ENCODE results near the gene PHACTR3. TPM values are rescaled to one million over a fixed set of nuclear protein-coding genes. Genes with fewer than 3 reads are reported as not detected.
A peak's percentile ranks its signal among the peaks of the same experiment; 100 is the strongest.

Gene PHACTR3
- total RNA-seq, 1 donor from 2014 or later, result 22.3 TPM

- peaks cover 7% of the 10 kb centered on the region for H3K27me3 Mint-ChIP-seq (ENCODE audit: low read depth)
- TF ChIP-seq, protein P1, sequence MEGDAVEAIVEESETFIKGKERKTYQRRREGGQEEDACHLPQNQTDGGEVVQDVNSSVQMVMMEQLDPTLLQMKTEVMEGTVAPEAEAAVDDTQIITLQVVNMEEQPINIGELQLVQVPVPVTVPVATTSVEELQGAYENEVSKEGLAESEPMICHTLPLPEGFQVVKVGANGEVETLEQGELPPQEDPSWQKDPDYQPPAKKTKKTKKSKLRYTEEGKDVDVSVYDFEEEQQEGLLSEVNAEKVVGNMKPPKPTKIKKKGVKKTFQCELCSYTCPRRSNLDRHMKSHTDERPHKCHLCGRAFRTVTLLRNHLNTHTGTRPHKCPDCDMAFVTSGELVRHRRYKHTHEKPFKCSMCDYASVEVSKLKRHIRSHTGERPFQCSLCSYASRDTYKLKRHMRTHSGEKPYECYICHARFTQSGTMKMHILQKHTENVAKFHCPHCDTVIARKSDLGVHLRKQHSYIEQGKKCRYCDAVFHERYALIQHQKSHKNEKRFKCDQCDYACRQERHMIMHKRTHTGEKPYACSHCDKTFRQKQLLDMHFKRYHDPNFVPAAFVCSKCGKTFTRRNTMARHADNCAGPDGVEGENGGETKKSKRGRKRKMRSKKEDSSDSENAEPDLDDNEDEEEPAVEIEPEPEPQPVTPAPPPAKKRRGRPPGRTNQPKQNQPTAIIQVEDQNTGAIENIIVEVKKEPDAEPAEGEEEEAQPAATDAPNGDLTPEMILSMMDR (conservative IDR thresholded peaks at IDR 0.05), result no peak
- no peaks in the 10 kb centered on the region for H3K9me3 Mint-ChIP-seq
- no peaks in the 10 kb centered on the region for H3K36me3 Mint-ChIP-seq (ENCODE audit: low read depth)
- peaks cover 17% of the 10 kb centered on the region for H3K4me1 Mint-ChIP-seq
- H3K27ac Mint-ChIP-seq (ENCODE audit: unreplicated experiment), result no peak overlapping the region
- no peak overlapping the region for H3K4me3 Mint-ChIP-seq
- DNase-seq (ENCODE audit: low read depth, low spot score), result no peak
Measured at GRCh38 chr20:59745201-59745600, 140.9 kb downstream of the PHACTR3 start.

GRCh38 chr20:59745716-59746115 lies 141.4 kb downstream of the PHACTR3 start:
- Mint-ChIP-seq H3K4me3 (no peak overlapping the region), H3K4me1 (peaks cover 21% of the 10 kb centered on the region), H3K9me3 (no peaks in the 10 kb centered on the region), H3K27ac (ENCODE audit: unreplicated experiment) (no peak overlapping the region), H3K27me3 (ENCODE audit: low read depth) (peaks cover 10% of the 10 kb centered on the region), H3K36me3 (ENCODE audit: low read depth) (no peaks in the 10 kb centered on the region)
- DNase-seq (ENCODE audit: low read depth, low spot score), result no peak
- TF ChIP-seq, protein P1 (conservative IDR thresholded peaks at IDR 0.05), result no peak

DNA sequence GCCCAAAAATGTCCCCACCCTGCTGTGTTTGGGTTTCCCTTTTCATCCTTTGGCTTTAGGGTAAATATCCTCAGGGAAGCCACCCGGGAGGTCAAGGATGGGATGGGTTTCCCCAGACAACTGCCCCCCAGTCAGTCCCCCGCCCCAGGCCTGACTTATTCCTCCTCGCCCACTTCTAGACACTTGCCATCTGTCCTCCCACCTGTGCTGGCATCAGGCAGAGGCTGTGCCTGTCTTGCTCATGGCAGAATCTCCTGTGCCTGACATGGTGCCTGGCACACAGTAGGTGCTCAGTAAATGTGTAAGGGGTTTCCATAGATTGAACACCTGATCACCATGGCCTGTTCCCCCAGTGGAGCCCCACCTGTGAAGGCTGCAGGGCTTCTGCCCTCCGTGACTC lies 141.8 kb downstream of the PHACTR3 start:
- H3K36me3 Mint-ChIP-seq (ENCODE audit: low read depth), result no peaks in the 10 kb centered on the region
- peaks cover 25% of the 10 kb centered on the region for H3K4me1 Mint-ChIP-seq
- TF ChIP-seq, protein P1 (conservative IDR thresholded peaks at IDR 0.05), result no peak
- no peaks in the 10 kb centered on the region for H3K9me3 Mint-ChIP-seq
- no peak overlapping the region for H3K4me3 Mint-ChIP-seq
- no peak for DNase-seq (ENCODE audit: low read depth, low spot score)
- no peak overlapping the region for H3K27ac Mint-ChIP-seq (ENCODE audit: unreplicated experiment)
- H3K27me3 Mint-ChIP-seq (ENCODE audit: low read depth), result peaks cover 14% of the 10 kb centered on the region

GRCh38 chr20:59747671-59748515 lies 143.6 kb downstream of the PHACTR3 start:
- H3K27me3 Mint-ChIP-seq (ENCODE audit: low read depth), result peaks cover 14% of the 10 kb centered on the region
- H3K9me3 Mint-ChIP-seq, result no peaks in the 10 kb centered on the region
- peak overlapping the region; percentile 57 for H3K27ac Mint-ChIP-seq (ENCODE audit: unreplicated experiment)
- TF ChIP-seq, protein P1 (conservative IDR thresholded peaks at IDR 0.05), result no peak
- DNase-seq (ENCODE audit: low read depth, low spot score), result no peak
- H3K4me1 Mint-ChIP-seq, result peaks cover 32% of the 10 kb centered on the region
- H3K4me3 Mint-ChIP-seq, result no peak overlapping the region
- no peaks in the 10 kb centered on the region for H3K36me3 Mint-ChIP-seq (ENCODE audit: low read depth)

DNA sequence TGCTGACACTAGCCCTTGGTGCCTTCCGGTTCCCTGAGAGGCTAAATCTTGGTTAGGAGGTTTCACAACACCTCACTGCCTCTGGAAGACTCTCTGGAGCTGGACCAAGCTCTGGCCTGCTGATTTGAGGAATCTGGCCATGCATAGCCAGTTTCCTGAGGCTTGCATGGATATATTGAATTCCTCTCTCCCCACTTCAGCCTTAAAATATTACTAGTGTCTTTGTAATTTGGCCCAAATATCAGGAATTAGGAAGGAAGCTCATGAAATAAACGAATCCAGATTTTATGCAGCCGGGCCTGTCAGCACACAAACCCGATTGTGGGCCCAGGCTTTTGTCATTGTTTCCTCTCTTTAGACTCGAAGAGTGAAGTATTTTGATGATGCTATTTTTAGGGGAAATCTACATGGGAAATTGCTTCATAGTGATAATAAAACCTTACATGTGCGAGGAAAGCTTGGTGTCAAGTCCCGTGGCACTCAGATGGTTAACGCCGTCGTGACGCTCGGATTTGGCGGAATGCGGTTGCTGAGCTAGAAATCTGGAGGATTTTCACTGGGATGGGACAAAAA lies 144.4 kb downstream of the PHACTR3 start:
- Mint-ChIP-seq H3K4me3 (no peak overlapping the region), H3K36me3 (ENCODE audit: low read depth) (no peaks in the 10 kb centered on the region), H3K27me3 (ENCODE audit: low read depth) (peaks cover 14% of the 10 kb centered on the region), H3K27ac (ENCODE audit: unreplicated experiment) (no peak overlapping the region), H3K4me1 (peaks cover 38% of the 10 kb centered on the region), H3K9me3 (no peaks in the 10 kb centered on the region)
- DNase-seq (ENCODE audit: low read depth, low spot score), result no peak
- TF ChIP-seq, protein P1 (conservative IDR thresholded peaks at IDR 0.05), result no peak
